B cell (primary cell): ENCODE data around the gene PAPLN. TPM values are rescaled to one million over a fixed set of nuclear protein-coding genes. Genes with fewer than 3 reads are reported as not detected.
A peak's percentile ranks its signal among the peaks of the same experiment; 100 is the strongest.

Source experiments
- ATAC-seq: fragments of 200-7000 bp; cut with Tn5 transposase; one replicate; pipeline ENCODE4 v1.10.0; 2021; ENCODE audit warnings: low read depth, mild to moderate bottlenecking, moderate number of reproducible peaks, moderate library complexity
- CTCF ChIA-PET: fragments of 350-600 bp; sonication (Branson Sonifier 250); formaldehyde crosslinking; loops from one replicate; lab custom pipeline; 2021; ENCODE audit warnings: antibody characterized with exemption, inconsistent platforms; lab: Charles Lee
- POLR2A ChIA-PET: fragments of 350-600 bp; sonication (Branson Sonifier 250); formaldehyde crosslinking; loops from one replicate; lab custom pipeline; 2021; ENCODE audit warnings: antibody characterized with exemption; lab: Charles Lee
- DNase-seq: peaks from one replicate; pipeline ENCODE4 v3.0.0; 2013
- H2AFZ ChIP-seq: 2 replicates; pipeline ENCODE4 v1.6.1; 2012; ENCODE audit warnings: mild to moderate bottlenecking, low read depth, low read length; ENCODE audit not compliant: insufficient read depth, poor library complexity, severe bottlenecking
- H3K27ac ChIP-seq, 2 donors: 1 replicate in 1 of 2; 2 replicates in 1 of 2; pipeline ENCODE4 v1.5.1; 2012 to 2013; ENCODE audit warnings: low read length in 2 of 2, mild to moderate bottlenecking in 2 of 2, moderate library complexity in 1 of 2
- H3K27me3 ChIP-seq, 4 experiments: fragments of 200-600 bp in 1 of 4; sonication (generic) in 1 of 4; replicated peaks in 1 of 4; 1 replicate in 2 of 4; 2 replicates in 2 of 4; pipeline versions ENCODE4 v1.6.1 to v1.7.0; 2013 to 2016; ENCODE audit warnings: low read length in 3 of 4, mild to moderate bottlenecking in 2 of 4, mixed read lengths in 1 of 4, moderate library complexity in 1 of 4; ENCODE audit not compliant: insufficient read depth in 4 of 4, control insufficient read depth in 3 of 4; ENCODE audit errors: control extremely low read depth in 1 of 4
- H3K36me3 ChIP-seq, 2 experiments: replicated peaks in 1 of 2; 1 replicate in 1 of 2; 2 replicates in 1 of 2; pipeline versions ENCODE4 v1.6.1 to v1.7.1; 2013; ENCODE audit warnings: low read length in 1 of 2; ENCODE audit not compliant: insufficient read depth in 2 of 2, control insufficient read depth in 1 of 2; ENCODE audit errors: control extremely low read depth in 1 of 2, extremely low read depth in 1 of 2
- H3K4me1 ChIP-seq, 2 donors: fragments of 200-600 bp in 1 of 2; sonication (generic) in 1 of 2; 1 replicate in 1 of 2; 2 replicates in 1 of 2; pipeline versions ENCODE4 v1.5.1 to v1.6.1; 2013 to 2017; ENCODE audit warnings: low read length in 2 of 2; ENCODE audit not compliant: control insufficient read depth in 2 of 2, insufficient read depth in 2 of 2
- H3K4me2 ChIP-seq: replicated peaks from 2 replicates; pipeline ENCODE3; 2012; ENCODE audit warnings: mild to moderate bottlenecking, low read depth, low read length; ENCODE audit not compliant: poor library complexity, severe bottlenecking
- H3K4me3 ChIP-seq, 5 experiments: fragments of 200-600 bp in 1 of 5; sonication (generic) in 1 of 5; 1 replicate in 3 of 5; 2 replicates in 2 of 5; pipeline versions ENCODE4 v1.5.1 to v1.7.0; 2011 to 2016; ENCODE audit warnings: low read length in 4 of 5, mild to moderate bottlenecking in 4 of 5, low read depth in 2 of 5, control low read depth in 1 of 5, moderate library complexity in 1 of 5; ENCODE audit not compliant: insufficient read depth in 1 of 5; ENCODE audit errors: control extremely low read depth in 1 of 5, extremely low read depth in 1 of 5
- H3K79me2 ChIP-seq: fragments of 200-600 bp; sonication (generic); one replicate; pipeline ENCODE4 v1.6.0; 2016; ENCODE audit warnings: low read length; ENCODE audit not compliant: control insufficient read depth, insufficient read depth
- H3K9ac ChIP-seq: fragments of 200-600 bp; sonication (generic); 2 replicates; pipeline ENCODE4 v1.6.1; 2017; ENCODE audit warnings: mild to moderate bottlenecking, low read length, moderate library complexity
- H3K9me3 ChIP-seq, 3 donors: one replicate each; pipeline versions ENCODE4 v1.6.1 to v1.7.1; 2013; ENCODE audit warnings: low read length in 2 of 3; ENCODE audit not compliant: control insufficient read depth in 2 of 3, insufficient read depth in 1 of 3; ENCODE audit errors: control extremely low read depth in 1 of 3
- H4K20me1 ChIP-seq: 2 replicates; pipeline ENCODE4 v1.6.0; 2012; ENCODE audit warnings: mild to moderate bottlenecking, low read length; ENCODE audit not compliant: insufficient read depth, control insufficient read depth, poor library complexity, severe bottlenecking
- H3K27ac Mint-ChIP-seq: one replicate; pipeline ENCODE4 v1.8.0; 2021; ENCODE audit warnings: mixed read lengths
- H3K27me3 Mint-ChIP-seq: one replicate; pipeline ENCODE4 v1.8.0; 2021; ENCODE audit warnings: mixed read lengths
- H3K4me1 Mint-ChIP-seq: one replicate; pipeline ENCODE4 v1.8.0; 2021; ENCODE audit warnings: mixed read lengths
- H3K4me3 Mint-ChIP-seq: one replicate; pipeline ENCODE4 v1.8.0; 2021; ENCODE audit warnings: mixed read lengths
- H3K9me3 Mint-ChIP-seq: one replicate; pipeline ENCODE4 v1.8.0; 2022; ENCODE audit warnings: mixed read lengths; ENCODE audit not compliant: insufficient read depth
- CTCF ChIP-seq: fragments of 200-600 bp; IDR thresholded peaks from one replicate; pipeline ENCODE4 v1.8.0; 2022; ENCODE audit warnings: antibody characterized with exemption, mild to moderate bottlenecking
- EZH2 ChIP-seq: IDR thresholded peaks from 2 replicates; pipeline ENCODE4 v1.6.1; 2012; ENCODE audit warnings: borderline replicate concordance, low read depth, mild to moderate bottlenecking, moderate library complexity, low read length; ENCODE audit not compliant: insufficient read depth, poor library complexity, severe bottlenecking
- WGBS: methylation state at CpG from one replicate; pipeline ENCODE4 v1.1.5; 2013; ENCODE audit warnings: missing lambda C conversion rate; ENCODE audit not compliant: insufficient coverage; 5-methylcytosine and 5-hydroxymethylcytosine counted together
- intact Hi-C: fragments of 100-400 bp; cut with micrococcal nuclease; formaldehyde crosslinking; loops from one replicate; pipeline ENCODE4 v1.10.0; 2022
- polyA plus RNA-seq: library from polyadenylated mRNA; depleted of rRNA; stranded (reverse); fragments of >200 nt; gene quantifications from 2 replicates; pipeline ENCODE4 v1.2.3, GENCODE V29; 2012
- total RNA-seq, 2 donors: library from RNA; stranded (reverse); fragments of 120-200 nt in 1 of 2; gene quantifications; 1 replicate in 1 of 2; 2 replicates in 1 of 2; pipeline versions ENCODE4 v1.2.3 to v1.2.4, GENCODE V29; 2013 to 2022

PAPLN gene
- total and polyA plus RNA-seq, 2 donors (not counting 1 experiment from before 2014, with no cell fraction given), result 0.69 to 1.5 TPM

- H2AFZ ChIP-seq, result peak overlapping the region; percentile 29
- ATAC-seq (no peak), DNase-seq (no peak)
- ChIA-PET POLR2A (no interaction called here), CTCF (interaction anchor here (1.8 kb wide), 1 partner anchor 16 kb away, joined by 13 read pairs; no protein-coding TSS in a partner anchor)
- H3K4me3 Mint-ChIP-seq, result no peak overlapping the region
- H3K27ac Mint-ChIP-seq, result peak overlapping the region; percentile 34
- peak overlapping the region; percentile 44 for H3K4me2 ChIP-seq
- H3K27me3 ChIP-seq, result no peaks in the 10 kb centered on the region
- H3K79me2 ChIP-seq, result peaks cover 21% of the 10 kb centered on the region
- no CpG with 5 or more reads among the region's 2 CpGs for WGBS
- H3K27me3 Mint-ChIP-seq, result no peaks in the 10 kb centered on the region
- H3K9ac ChIP-seq, result no peak overlapping the region
- no peaks in the 10 kb centered on the region for H3K9me3 ChIP-seq
- H3K4me1 Mint-ChIP-seq, result peaks cover 12% of the 10 kb centered on the region
- H3K9me3 Mint-ChIP-seq, result no peaks in the 10 kb centered on the region
- peaks cover 0 to 2% of the 10 kb centered on the region in 2 experiments for H3K36me3 ChIP-seq
- intact Hi-C loops, result no loop called here
- no peak for TF ChIP-seq EZH2
- peak overlapping the region in 1 of 2 donors; percentile 31 for H3K27ac ChIP-seq
- H3K4me1 ChIP-seq, result peaks cover 8 to 12% of the 10 kb centered on the region in 2 donors
- H4K20me1 ChIP-seq, result no peaks in the 10 kb centered on the region
- H3K4me3 ChIP-seq, result no peak overlapping the region
Observed at GRCh38 chr14:73311708-73312030, 74.4 kb downstream of the PAPLN start.

- H3K9ac ChIP-seq, result no peak overlapping the region
- H3K4me2 ChIP-seq, result no peak overlapping the region
- DNase-seq (no peak), ATAC-seq (no peak)
- peaks cover 12% of the 10 kb centered on the region for H3K4me1 Mint-ChIP-seq
- peaks cover 8 to 12% of the 10 kb centered on the region in 2 donors for H3K4me1 ChIP-seq
- H3K4me3 ChIP-seq, result no peak overlapping the region
- no peak overlapping the region for H3K4me3 Mint-ChIP-seq
- H2AFZ ChIP-seq, result no peak overlapping the region
- CTCF ChIA-PET, result interaction anchor here (0.6 to 0.7 kb wide), 2 partner anchors 75 to 939 kb away, joined by 3 read pairs; no protein-coding TSS in a partner anchor
- no peak overlapping the region for H3K27ac Mint-ChIP-seq
- intact Hi-C loops, result no loop called here
- no peaks in the 10 kb centered on the region for H3K27me3 ChIP-seq
- no peak overlapping the region for H3K27ac ChIP-seq
- no peaks in the 10 kb centered on the region for H3K9me3 ChIP-seq
- POLR2A ChIA-PET, result no interaction called here
- H3K27me3 Mint-ChIP-seq, result no peaks in the 10 kb centered on the region
- H3K79me2 ChIP-seq, result peaks cover 21% of the 10 kb centered on the region
- H4K20me1 ChIP-seq, result no peaks in the 10 kb centered on the region
- no peak for TF ChIP-seq EZH2
- TF ChIP-seq CTCF, result no peak
- peaks cover 0 to 2% of the 10 kb centered on the region in 2 experiments for H3K36me3 ChIP-seq
- 100% methylated on average over 1 of the region's 3 CpGs for WGBS
- no peaks in the 10 kb centered on the region for H3K9me3 Mint-ChIP-seq
Observed at GRCh38 chr14:73312687-73313086, 75.4 kb downstream of the PAPLN start.
